ENCODE data around the gene ARL5B. TPM values are rescaled to one million over a fixed set of nuclear protein-coding genes. Genes with fewer than 3 reads are reported as not detected.

ARL5B gene
- total RNA-seq, 1 experiment from 2014 or later = 10.3 TPM

GRCh38 chr10:18658271-18659124 is 733 bp upstream of the ARL5B start:
- peak; percentile 29 for DNase-seq (ENCODE audit: low read depth)

- DNase-seq (ENCODE audit: low read depth) = no peak
Observed at GRCh38 chr10:18659819-18660535, 746 bp downstream of the ARL5B start.

GRCh38 chr10:18660816-18661431 is 1.7 kb downstream of the ARL5B start:
- no peak for DNase-seq (ENCODE audit: low read depth)

GRCh38 chr10:18664841-18665478 is 5.7 kb downstream of the ARL5B start:
- DNase-seq (ENCODE audit: low read depth) = no peak

- DNase-seq (ENCODE audit: low read depth) = no peak
Observed at GRCh38 chr10:18665815-18666558, 6.8 kb downstream of the ARL5B start.

GRCh38 chr10:18666810-18667209 is 7.6 kb downstream of the ARL5B start:
- DNase-seq (ENCODE audit: low read depth) = peak; percentile 71

- no peak for DNase-seq (ENCODE audit: low read depth)
Observed at GRCh38 chr10:18668026-18668425, 8.8 kb downstream of the ARL5B start.

- no peak for DNase-seq (ENCODE audit: low read depth)
Observed at GRCh38 chr10:18675086-18675801, 16.0 kb downstream of the ARL5B start.

- no peak for DNase-seq (ENCODE audit: low read depth)
Observed at GRCh38 chr10:18680754-18681153, 21.5 kb downstream of the ARL5B start.

- DNase-seq (ENCODE audit: low read depth) = no peak
Observed at GRCh38 chr10:18681366-18681765, 22.1 kb downstream of the ARL5B start.

- no peak for DNase-seq (ENCODE audit: low read depth)
Observed at GRCh38 chr10:18681971-18682411, 22.8 kb downstream of the ARL5B start.

GRCh38 chr10:18683427-18683826 is 24.2 kb downstream of the ARL5B start:
- peak; percentile 60 for DNase-seq (ENCODE audit: low read depth)

GRCh38 chr10:18684416-18684815 is 25.2 kb downstream of the ARL5B start:
- DNase-seq (ENCODE audit: low read depth) = no peak

GRCh38 chr10:18684953-18685352 is 25.7 kb downstream of the ARL5B start:
- no peak for DNase-seq (ENCODE audit: low read depth)

GRCh38 chr10:18685555-18685954 is 26.3 kb downstream of the ARL5B start:
- no peak for DNase-seq (ENCODE audit: low read depth)

- no peak for DNase-seq (ENCODE audit: low read depth)
Observed at GRCh38 chr10:18687195-18687594, 28.0 kb downstream of the ARL5B start.

- DNase-seq (ENCODE audit: low read depth) = no peak
Observed at GRCh38 chr10:18687706-18688105, 28.5 kb downstream of the ARL5B start.

- peak; percentile 37 for DNase-seq (ENCODE audit: low read depth)
Observed at GRCh38 chr10:18689498-18689897, 30.3 kb downstream of the ARL5B start.

GRCh38 chr10:18690541-18690940 is 31.3 kb downstream of the ARL5B start:
- no peak for DNase-seq (ENCODE audit: low read depth)

Measured in LHCN-M2 (cell line).